ENCODE results near the gene PBX1. TPM values are rescaled to one million over a fixed set of nuclear protein-coding genes. Genes with fewer than 3 reads are reported as not detected.

The PBX1 gene
- total RNA-seq, 2 experiments from 2014 or later = 0.18 to 0.37 TPM

- H3K36me3 Mint-ChIP-seq (ENCODE audit: low read depth) = no peaks in the 10 kb centered on the region
- H3K4me3 Mint-ChIP-seq = no peak overlapping the region
- peaks cover 5% of the 10 kb centered on the region for H3K4me1 Mint-ChIP-seq
- no peak overlapping the region for H3K27ac Mint-ChIP-seq
- H3K9me3 Mint-ChIP-seq (ENCODE audit: low read depth) = peaks cover 9% of the 10 kb centered on the region
- peaks cover 25% of the 10 kb centered on the region for H3K27me3 Mint-ChIP-seq
- DNase-seq (no peak), ATAC-seq (no peak)
- intact Hi-C loops (cut with DNase I, micrococcal nuclease) = loop anchor here in 1 of 2 experiments (5.0 kb wide), 1 partner anchor 1235 kb away; the partner anchor contains the start of gene NUF2
- CTCF ChIA-PET = no interaction called here
- POLR2A ChIA-PET = no interaction called here
Measured at GRCh38 chr1:164557270-164557669, 1.7 kb upstream of the PBX1 start.

- H3K27ac Mint-ChIP-seq = no peak overlapping the region
- no peak for DNase-seq
Measured at GRCh38 chr1:164559342-164560051, 513 bp downstream of the PBX1 start.

GRCh38 chr1:164560121-164560541 lies 1.1 kb downstream of the PBX1 start:
- H3K4me3 Mint-ChIP-seq = peak overlapping the region; percentile 57
- intact Hi-C loops (cut with DNase I, micrococcal nuclease) = no loop called here
- CTCF ChIA-PET = no interaction called here
- ATAC-seq (no peak), DNase-seq (no peak)
- no peaks in the 10 kb centered on the region for H3K9me3 Mint-ChIP-seq (ENCODE audit: low read depth)
- peaks cover 22% of the 10 kb centered on the region for H3K27me3 Mint-ChIP-seq
- H3K4me1 Mint-ChIP-seq = peaks cover 5% of the 10 kb centered on the region
- POLR2A ChIA-PET = no interaction called here
- H3K36me3 Mint-ChIP-seq (ENCODE audit: low read depth) = no peaks in the 10 kb centered on the region
- no peak overlapping the region for H3K27ac Mint-ChIP-seq

More at GRCh38 chr1:164559342-164560051, 513 bp downstream of the PBX1 start:
- Mint-ChIP-seq H3K27me3 (peaks cover 22% of the 10 kb centered on the region), H3K4me3 (peak overlapping the region; percentile 57), H3K4me1 (peaks cover 5% of the 10 kb centered on the region), H3K36me3 (ENCODE audit: low read depth) (no peaks in the 10 kb centered on the region), H3K9me3 (ENCODE audit: low read depth) (no peaks in the 10 kb centered on the region)
- no peak for ATAC-seq
- ChIA-PET CTCF (no interaction called here), POLR2A (no interaction called here)
- intact Hi-C loops (cut with DNase I, micrococcal nuclease) = loop anchor here in 1 of 2 experiments (5.0 kb wide), 1 partner anchor 1237 kb away; the partner anchor contains the start of gene NUF2

- Mint-ChIP-seq H3K4me1 (peaks cover 5% of the 10 kb centered on the region), H3K4me3 (no peak overlapping the region), H3K27me3 (peaks cover 22% of the 10 kb centered on the region), H3K27ac (no peak overlapping the region), H3K36me3 (ENCODE audit: low read depth) (no peaks in the 10 kb centered on the region), H3K9me3 (ENCODE audit: low read depth) (no peaks in the 10 kb centered on the region)
- intact Hi-C loops (cut with DNase I, micrococcal nuclease) = no loop called here
- POLR2A ChIA-PET = no interaction called here
- DNase-seq (no peak), ATAC-seq (no peak)
- CTCF ChIA-PET = no interaction called here
Measured at GRCh38 chr1:164560556-164560955, 1.6 kb downstream of the PBX1 start.

- intact Hi-C loops (cut with DNase I, micrococcal nuclease) = no loop called here
- ATAC-seq = no peak
- H3K4me3 Mint-ChIP-seq = no peak overlapping the region
Measured at GRCh38 chr1:164561007-164561406, 2.0 kb downstream of the PBX1 start.

GRCh38 chr1:164561472-164561871 lies 2.5 kb downstream of the PBX1 start:
- DNase-seq (no peak), ATAC-seq (no peak)
- CTCF ChIA-PET = no interaction called here
- no peaks in the 10 kb centered on the region for H3K9me3 Mint-ChIP-seq (ENCODE audit: low read depth)
- H3K4me1 Mint-ChIP-seq = peaks cover 5% of the 10 kb centered on the region
- peaks cover 19% of the 10 kb centered on the region for H3K27me3 Mint-ChIP-seq
- H3K4me3 Mint-ChIP-seq = no peak overlapping the region
- intact Hi-C loops (cut with DNase I, micrococcal nuclease) = no loop called here
- POLR2A ChIA-PET = no interaction called here
- no peak overlapping the region for H3K27ac Mint-ChIP-seq
- no peaks in the 10 kb centered on the region for H3K36me3 Mint-ChIP-seq (ENCODE audit: low read depth)

More at GRCh38 chr1:164561007-164561406, 2.0 kb downstream of the PBX1 start:
- Mint-ChIP-seq H3K4me1 (peaks cover 5% of the 10 kb centered on the region), H3K27me3 (peaks cover 21% of the 10 kb centered on the region), H3K36me3 (ENCODE audit: low read depth) (no peaks in the 10 kb centered on the region), H3K9me3 (ENCODE audit: low read depth) (no peaks in the 10 kb centered on the region), H3K27ac (no peak overlapping the region)
- DNase-seq = no peak
- CTCF ChIA-PET = no interaction called here
- POLR2A ChIA-PET = no interaction called here

GRCh38 chr1:164562061-164562460 lies 3.1 kb downstream of the PBX1 start:
- H3K27ac Mint-ChIP-seq = no peak overlapping the region
- no peaks in the 10 kb centered on the region for H3K36me3 Mint-ChIP-seq (ENCODE audit: low read depth)
- no peak overlapping the region for H3K4me3 Mint-ChIP-seq
- peaks cover 5% of the 10 kb centered on the region for H3K4me1 Mint-ChIP-seq
- DNase-seq = no peak
- no peaks in the 10 kb centered on the region for H3K9me3 Mint-ChIP-seq (ENCODE audit: low read depth)
- peaks cover 17% of the 10 kb centered on the region for H3K27me3 Mint-ChIP-seq
- no peak for ATAC-seq
- ChIA-PET POLR2A (no interaction called here), CTCF (interaction anchor here (0.7 kb wide), 1 partner anchor 133 kb away, joined by 3 read pairs; no protein-coding TSS in a partner anchor)
- intact Hi-C loops (cut with DNase I, micrococcal nuclease) = no loop called here

GRCh38 chr1:164562511-164562910 lies 3.5 kb downstream of the PBX1 start:
- CTCF ChIA-PET = interaction anchor here (0.7 kb wide), 1 partner anchor 133 kb away, joined by 3 read pairs; no protein-coding TSS in a partner anchor
- Mint-ChIP-seq H3K9me3 (ENCODE audit: low read depth) (no peaks in the 10 kb centered on the region), H3K36me3 (ENCODE audit: low read depth) (no peaks in the 10 kb centered on the region), H3K27me3 (peaks cover 17% of the 10 kb centered on the region), H3K4me1 (peaks cover 5% of the 10 kb centered on the region), H3K4me3 (no peak overlapping the region), H3K27ac (no peak overlapping the region)
- intact Hi-C loops (cut with DNase I, micrococcal nuclease) = no loop called here
- POLR2A ChIA-PET = no interaction called here
- no peak for ATAC-seq
- DNase-seq = no peak

GRCh38 chr1:164562947-164563520 lies 4.0 kb downstream of the PBX1 start:
- H3K9me3 Mint-ChIP-seq (ENCODE audit: low read depth) = no peaks in the 10 kb centered on the region
- ChIA-PET POLR2A (no interaction called here), CTCF (no interaction called here)
- DNase-seq (no peak), ATAC-seq (no peak)
- peaks cover 5% of the 10 kb centered on the region for H3K4me1 Mint-ChIP-seq
- H3K27me3 Mint-ChIP-seq = peaks cover 13% of the 10 kb centered on the region
- H3K36me3 Mint-ChIP-seq (ENCODE audit: low read depth) = no peaks in the 10 kb centered on the region
- H3K4me3 Mint-ChIP-seq = no peak overlapping the region
- H3K27ac Mint-ChIP-seq = no peak overlapping the region
- intact Hi-C loops (cut with DNase I, micrococcal nuclease) = no loop called here

- no peak overlapping the region for H3K4me3 Mint-ChIP-seq
- ATAC-seq (no peak), DNase-seq (no peak)
- ChIA-PET CTCF (no interaction called here), POLR2A (no interaction called here)
- H3K9me3 Mint-ChIP-seq (ENCODE audit: low read depth) = no peaks in the 10 kb centered on the region
- intact Hi-C loops (cut with DNase I, micrococcal nuclease) = no loop called here
- no peak overlapping the region for H3K27ac Mint-ChIP-seq
- peaks cover 13% of the 10 kb centered on the region for H3K27me3 Mint-ChIP-seq
- H3K4me1 Mint-ChIP-seq = peaks cover 5% of the 10 kb centered on the region
- no peaks in the 10 kb centered on the region for H3K36me3 Mint-ChIP-seq (ENCODE audit: low read depth)
Measured at GRCh38 chr1:164563721-164564360, 4.9 kb downstream of the PBX1 start.

GRCh38 chr1:164564378-164564777 lies 5.4 kb downstream of the PBX1 start:
- no peaks in the 10 kb centered on the region for H3K9me3 Mint-ChIP-seq (ENCODE audit: low read depth)
- ATAC-seq (no peak), DNase-seq (no peak)
- H3K27me3 Mint-ChIP-seq = peaks cover 13% of the 10 kb centered on the region
- intact Hi-C loops (cut with DNase I, micrococcal nuclease) = no loop called here
- H3K36me3 Mint-ChIP-seq (ENCODE audit: low read depth) = no peaks in the 10 kb centered on the region
- no peak overlapping the region for H3K4me3 Mint-ChIP-seq
- CTCF ChIA-PET = no interaction called here
- no peak overlapping the region for H3K27ac Mint-ChIP-seq
- H3K4me1 Mint-ChIP-seq = peaks cover 5% of the 10 kb centered on the region
- POLR2A ChIA-PET = no interaction called here

- ChIA-PET CTCF (no interaction called here), POLR2A (no interaction called here)
- H3K9me3 Mint-ChIP-seq (ENCODE audit: low read depth) = no peaks in the 10 kb centered on the region
- H3K27ac Mint-ChIP-seq = no peak overlapping the region
- intact Hi-C loops (cut with DNase I, micrococcal nuclease) = no loop called here
- H3K4me3 Mint-ChIP-seq = no peak overlapping the region
- DNase-seq = no peak
- peaks cover 1% of the 10 kb centered on the region for H3K4me1 Mint-ChIP-seq
- ATAC-seq = no peak
- no peaks in the 10 kb centered on the region for H3K36me3 Mint-ChIP-seq (ENCODE audit: low read depth)
- peaks cover 6% of the 10 kb centered on the region for H3K27me3 Mint-ChIP-seq
Measured at GRCh38 chr1:164565357-164565756, 6.4 kb downstream of the PBX1 start.

Measured in activated CD4-positive, alpha-beta T cell treated with anti-CD3 and anti-CD28 coated beads for 36 hours (primary cell).